ENCODE data around the gene WNT6. TPM values are rescaled to one million over a fixed set of nuclear protein-coding genes. Genes with fewer than 3 reads are reported as not detected.

WNT6 gene
- total and polyA plus RNA-seq, 4 donors: 0.08 to 0.54 (median 0.28) TPM

DNA sequence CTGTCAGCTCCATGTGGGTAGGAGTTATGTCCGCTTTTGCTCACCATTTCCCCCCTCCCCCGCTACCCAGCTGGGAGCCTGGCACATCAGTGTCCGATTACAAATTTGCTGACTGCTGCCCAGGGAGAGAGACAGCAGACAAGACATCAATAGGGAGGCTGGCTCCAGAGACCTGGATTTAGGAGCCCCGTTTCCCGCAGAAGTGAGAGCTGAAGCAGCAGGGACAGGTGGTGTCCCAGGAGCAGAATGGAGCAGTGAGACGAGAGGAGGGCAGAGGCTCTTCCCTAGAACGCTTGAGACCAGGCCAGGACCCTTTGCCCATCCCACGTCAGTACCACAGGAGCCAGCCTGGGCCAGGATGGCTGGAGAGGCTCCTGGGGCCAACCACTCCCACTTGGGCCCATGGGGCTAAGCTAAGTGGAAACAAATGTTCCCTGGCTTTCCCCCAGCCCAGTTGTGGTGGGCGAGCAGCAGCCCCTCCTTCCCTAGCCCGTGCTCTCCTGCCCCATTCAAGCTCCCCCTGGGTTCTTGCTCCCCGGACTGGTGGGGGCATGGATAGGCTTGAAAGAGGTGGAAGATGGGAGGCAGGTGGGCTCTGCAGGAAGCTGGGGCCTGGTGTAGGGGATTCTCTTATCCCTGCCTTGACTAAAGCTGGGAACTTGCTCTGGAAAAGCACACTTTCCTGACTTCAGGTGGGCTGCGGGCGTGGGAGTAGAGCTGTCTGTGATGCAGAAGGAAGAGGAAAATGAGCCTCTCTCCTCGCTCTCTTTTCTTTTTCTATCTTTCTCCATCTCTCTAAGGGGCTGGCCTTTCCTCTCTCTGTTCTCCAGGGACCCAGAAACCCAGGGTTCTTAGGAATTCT, 4.1 kb upstream of the WNT6 start:
- no peak for ATAC-seq (ENCODE audit: insufficient read depth, low FRiP score)
- Histone ChIP-seq H3K27me3 (ENCODE audit: control insufficient read depth in 3 of 3, insufficient read depth in 3 of 3, low read length in 2 of 3) (peaks cover 4 to 69% (median 66%) of the 10 kb centered on the region in 3 donors), H3K4me3 (no peak overlapping the region), H3K27ac (ENCODE audit: low read depth in 1 of 2, low read length in 1 of 2) (no peak overlapping the region), H3K9me3 (ENCODE audit: control insufficient read depth in 4 of 4, insufficient read depth in 3 of 4, low read length in 3 of 4) (peaks cover 0 to 2% (median 0%) of the 10 kb centered on the region in 4 donors), H3K36me3 (ENCODE audit: control insufficient read depth in 4 of 4, insufficient read depth in 4 of 4, low read length in 4 of 4) (no peaks in the 10 kb centered on the region), H3K9ac (ENCODE audit: insufficient read depth in 1 of 2, low read length in 2 of 2) (no peak overlapping the region), H3K4me1 (ENCODE audit: control insufficient read depth in 5 of 5, insufficient read depth in 5 of 5, low read length in 5 of 5) (peaks cover 0 to 7% (median 3%) of the 10 kb centered on the region in 5 donors)
- no peak for DNase-seq
- TF ChIP-seq, protein P1, sequence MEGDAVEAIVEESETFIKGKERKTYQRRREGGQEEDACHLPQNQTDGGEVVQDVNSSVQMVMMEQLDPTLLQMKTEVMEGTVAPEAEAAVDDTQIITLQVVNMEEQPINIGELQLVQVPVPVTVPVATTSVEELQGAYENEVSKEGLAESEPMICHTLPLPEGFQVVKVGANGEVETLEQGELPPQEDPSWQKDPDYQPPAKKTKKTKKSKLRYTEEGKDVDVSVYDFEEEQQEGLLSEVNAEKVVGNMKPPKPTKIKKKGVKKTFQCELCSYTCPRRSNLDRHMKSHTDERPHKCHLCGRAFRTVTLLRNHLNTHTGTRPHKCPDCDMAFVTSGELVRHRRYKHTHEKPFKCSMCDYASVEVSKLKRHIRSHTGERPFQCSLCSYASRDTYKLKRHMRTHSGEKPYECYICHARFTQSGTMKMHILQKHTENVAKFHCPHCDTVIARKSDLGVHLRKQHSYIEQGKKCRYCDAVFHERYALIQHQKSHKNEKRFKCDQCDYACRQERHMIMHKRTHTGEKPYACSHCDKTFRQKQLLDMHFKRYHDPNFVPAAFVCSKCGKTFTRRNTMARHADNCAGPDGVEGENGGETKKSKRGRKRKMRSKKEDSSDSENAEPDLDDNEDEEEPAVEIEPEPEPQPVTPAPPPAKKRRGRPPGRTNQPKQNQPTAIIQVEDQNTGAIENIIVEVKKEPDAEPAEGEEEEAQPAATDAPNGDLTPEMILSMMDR (IDR thresholded peaks at IDR 0.05; ENCODE audit: control extremely low read depth, extremely low read depth): no peak
- WGBS, 2 donors: 36 to 49% methylated on average over 14 of the region's 14 CpGs

- 22 to 31% methylated on average over 12 of the region's 12 CpGs for WGBS, 2 donors
- ATAC-seq (ENCODE audit: insufficient read depth, low FRiP score): no peak
- H3K4me1 ChIP-seq (ENCODE audit: control insufficient read depth in 5 of 5, insufficient read depth in 5 of 5, low read length in 5 of 5): peaks cover 0 to 9% (median 5%) of the 10 kb centered on the region in 5 donors
- no peak overlapping the region for H3K9ac ChIP-seq (ENCODE audit: insufficient read depth in 1 of 2, low read length in 2 of 2)
- H3K36me3 ChIP-seq (ENCODE audit: control insufficient read depth in 4 of 4, insufficient read depth in 4 of 4, low read length in 4 of 4): no peaks in the 10 kb centered on the region
- H3K4me3 ChIP-seq: no peak overlapping the region
- TF ChIP-seq, protein P1 (IDR thresholded peaks at IDR 0.05; ENCODE audit: control extremely low read depth, extremely low read depth): no peak
- DNase-seq: no peak
- no peak overlapping the region for H3K27ac ChIP-seq (ENCODE audit: low read depth in 1 of 2, low read length in 1 of 2)
- peaks cover 0 to 2% (median 0%) of the 10 kb centered on the region in 4 donors for H3K9me3 ChIP-seq (ENCODE audit: control insufficient read depth in 4 of 4, insufficient read depth in 3 of 4, low read length in 3 of 4)
- peaks cover 0 to 74% (median 71%) of the 10 kb centered on the region in 3 donors for H3K27me3 ChIP-seq (ENCODE audit: control insufficient read depth in 3 of 3, insufficient read depth in 3 of 3, low read length in 2 of 3)
Observed at GRCh38 chr2:218856167-218856895, 3.3 kb upstream of the WNT6 start.

GRCh38 chr2:218856896-218857243, 2.7 kb upstream of the WNT6 start:
- Histone ChIP-seq H3K36me3 (ENCODE audit: control insufficient read depth in 4 of 4, insufficient read depth in 4 of 4, low read length in 4 of 4) (no peaks in the 10 kb centered on the region), H3K4me3 (no peak overlapping the region), H3K27ac (ENCODE audit: low read depth in 1 of 2, low read length in 1 of 2) (no peak overlapping the region), H3K9me3 (ENCODE audit: control insufficient read depth in 4 of 4, insufficient read depth in 3 of 4, low read length in 3 of 4) (peaks cover 0 to 2% (median 0%) of the 10 kb centered on the region in 4 donors), H3K27me3 (ENCODE audit: control insufficient read depth in 3 of 3, insufficient read depth in 3 of 3, low read length in 2 of 3) (peaks cover 0 to 79% (median 77%) of the 10 kb centered on the region in 3 donors), H3K9ac (ENCODE audit: insufficient read depth in 1 of 2, low read length in 2 of 2) (no peak overlapping the region), H3K4me1 (ENCODE audit: control insufficient read depth in 5 of 5, insufficient read depth in 5 of 5, low read length in 5 of 5) (peaks cover 0 to 9% (median 5%) of the 10 kb centered on the region in 5 donors)
- DNase-seq: no peak
- no peak for ATAC-seq (ENCODE audit: insufficient read depth, low FRiP score)
- WGBS, 2 donors: 67 to 71% methylated on average over 1 of the region's 1 CpG
- TF ChIP-seq, protein P1 (IDR thresholded peaks at IDR 0.05; ENCODE audit: control extremely low read depth, extremely low read depth): no peak
